ENCODE measurements around the gene SLC44A3. TPM values are rescaled to one million over a fixed set of nuclear protein-coding genes. Genes with fewer than 3 reads are reported as not detected.

The SLC44A3 gene
- total RNA-seq = 1.7 and 3.2 TPM in 2 replicates

DNA sequence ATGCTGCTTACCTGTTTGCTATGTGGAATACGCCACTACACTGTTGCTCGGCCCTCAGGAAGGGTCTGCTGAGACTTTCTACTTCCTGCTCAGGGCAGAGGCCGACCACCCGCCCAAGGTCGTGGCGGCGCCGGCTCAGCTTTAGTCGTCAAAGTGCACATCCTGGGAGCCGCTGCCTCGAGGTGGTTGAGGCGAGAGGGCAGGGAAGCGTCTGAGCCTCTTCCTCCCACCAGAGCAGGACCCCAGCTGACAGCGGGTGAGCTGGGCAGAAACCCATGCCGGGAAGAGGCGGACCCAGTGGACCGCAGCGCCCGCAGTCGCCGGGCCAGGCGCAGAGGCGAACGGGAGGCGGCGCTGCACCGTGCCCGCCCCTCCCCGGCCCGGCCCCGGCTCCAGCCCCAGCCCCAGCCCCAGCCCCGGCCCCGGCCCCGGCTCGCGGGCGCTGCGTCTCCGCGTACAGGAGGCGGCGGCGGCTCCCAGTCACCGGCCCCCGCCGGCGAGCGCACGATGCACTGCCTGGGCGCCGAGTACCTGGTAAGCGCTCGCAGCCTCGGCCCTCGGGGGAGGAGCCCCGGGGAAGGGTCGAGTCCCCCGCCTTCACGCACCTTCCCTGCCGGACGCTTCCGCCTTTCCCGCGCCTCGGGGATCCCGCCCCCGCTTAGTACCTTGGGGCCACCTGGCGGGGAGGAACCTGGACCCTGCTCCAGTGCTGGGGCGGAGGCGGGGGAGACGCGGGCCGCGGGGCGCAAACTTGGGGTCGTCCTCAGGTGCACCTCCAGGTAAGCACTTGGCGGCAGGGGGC, at the start of gene SLC44A3:
Gene SLC44A3, plus strand, starts transcription at position 413 of the 802 bp plus-strand sequence. Its CDS starts 95 bp downstream, at position 508.

GRCh38 chr1:94926915-94927404, 106.8 kb downstream of the SLC44A3 start, which contains the start of gene CNN3:
CNN3 (minus strand) TSS chr1:94927110; CDS start chr1:94926894, 216 bp downstream.

Other genes with a start within 250 kb of the SLC44A3 start
- gene CNN3, start 106.8 kb downstream of the SLC44A3 start, total RNA-seq = 294 and 354 TPM in 2 replicates